LNCAP (cell line): ENCODE results near the gene ARHGEF16.

ENCODE experiments used
- CTCF ChIP-seq: fragments of 450-650 bp; IDR thresholded peaks from 2 replicates; pipeline ENCODE4 v1.5.1; 2017; ENCODE audit warnings: mild to moderate bottlenecking

The ARHGEF16 gene

GRCh38 chr1:3456964-3457909, 2.8 kb downstream of the ARHGEF16 start:
- TF ChIP-seq CTCF, result no peak

- no peak for TF ChIP-seq CTCF
Measured at GRCh38 chr1:3457910-3458883, 3.7 kb downstream of the ARHGEF16 start.

- no peak for TF ChIP-seq CTCF
Measured at GRCh38 chr1:3459051-3459908, 4.8 kb downstream of the ARHGEF16 start.

GRCh38 chr1:3459940-3460671, 5.6 kb downstream of the ARHGEF16 start:
- TF ChIP-seq CTCF, result no peak

- no peak for TF ChIP-seq CTCF
Measured at GRCh38 chr1:3460672-3461131, 6.2 kb downstream of the ARHGEF16 start.

GRCh38 chr1:3461238-3461933, 6.9 kb downstream of the ARHGEF16 start:
- TF ChIP-seq CTCF, result no peak
